Stimulated activated CD4-positive, alpha-beta T cell treated with anti-CD3 and anti-CD28 coated beads, Interleukin-12 subunit alpha, Interleukin-12 subunit beta, amount 100 ng/mL, for 48 hours (primary cell): ENCODE results near the gene HCFC1R1.

Experiments used
- DNase-seq, 3 donors: peaks; one replicate each; pipeline ENCODE4 v3.0.0-alpha.2; 2020; ENCODE audit warnings: low read depth in 2 of 3, low spot score in 1 of 3

HCFC1R1 gene

GRCh38 chr16:3035972-3036725 lies 12.4 kb upstream of the HCFC1R1 start:
- DNase-seq, result no peak

DNA sequence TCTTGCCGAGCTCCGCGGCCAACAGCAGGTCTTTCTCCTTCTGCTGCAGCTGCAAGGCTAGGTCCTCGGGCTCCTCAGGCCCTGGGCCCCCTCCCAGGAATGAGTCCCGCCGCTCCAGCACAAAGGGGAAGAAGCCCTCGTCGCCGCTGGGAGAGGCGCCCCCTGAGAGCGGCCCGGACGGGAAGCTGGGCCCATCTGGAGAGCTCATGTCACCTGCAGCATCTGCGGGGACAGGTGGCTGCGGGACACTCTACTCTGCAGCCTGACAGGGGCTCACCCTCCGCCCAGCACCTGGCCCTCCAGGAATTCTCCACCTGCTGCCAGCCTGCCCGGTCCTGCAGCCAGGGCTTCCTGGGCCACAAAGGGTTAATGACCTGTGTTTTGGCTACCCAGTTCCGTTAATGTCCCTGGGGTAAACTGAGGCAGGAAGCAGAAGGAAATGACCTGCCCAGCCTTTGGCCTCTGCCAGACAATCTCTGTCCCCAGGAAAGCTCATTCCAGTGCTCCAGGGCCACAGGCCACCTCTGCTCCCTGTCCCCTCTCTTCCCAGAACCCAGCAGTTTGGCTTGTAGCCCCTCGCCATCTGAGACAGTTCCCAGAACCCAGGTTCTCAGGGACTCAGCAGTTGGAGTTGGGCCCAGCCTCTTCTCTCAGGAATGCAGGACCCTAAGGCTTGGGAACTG lies 11.7 kb upstream of the HCFC1R1 start:
- DNase-seq, result no peak

- DNase-seq, result no peak
These were observed 8.9 kb upstream of the HCFC1R1 start for GRCh38 chr16:3032624-3033023.

DNA sequence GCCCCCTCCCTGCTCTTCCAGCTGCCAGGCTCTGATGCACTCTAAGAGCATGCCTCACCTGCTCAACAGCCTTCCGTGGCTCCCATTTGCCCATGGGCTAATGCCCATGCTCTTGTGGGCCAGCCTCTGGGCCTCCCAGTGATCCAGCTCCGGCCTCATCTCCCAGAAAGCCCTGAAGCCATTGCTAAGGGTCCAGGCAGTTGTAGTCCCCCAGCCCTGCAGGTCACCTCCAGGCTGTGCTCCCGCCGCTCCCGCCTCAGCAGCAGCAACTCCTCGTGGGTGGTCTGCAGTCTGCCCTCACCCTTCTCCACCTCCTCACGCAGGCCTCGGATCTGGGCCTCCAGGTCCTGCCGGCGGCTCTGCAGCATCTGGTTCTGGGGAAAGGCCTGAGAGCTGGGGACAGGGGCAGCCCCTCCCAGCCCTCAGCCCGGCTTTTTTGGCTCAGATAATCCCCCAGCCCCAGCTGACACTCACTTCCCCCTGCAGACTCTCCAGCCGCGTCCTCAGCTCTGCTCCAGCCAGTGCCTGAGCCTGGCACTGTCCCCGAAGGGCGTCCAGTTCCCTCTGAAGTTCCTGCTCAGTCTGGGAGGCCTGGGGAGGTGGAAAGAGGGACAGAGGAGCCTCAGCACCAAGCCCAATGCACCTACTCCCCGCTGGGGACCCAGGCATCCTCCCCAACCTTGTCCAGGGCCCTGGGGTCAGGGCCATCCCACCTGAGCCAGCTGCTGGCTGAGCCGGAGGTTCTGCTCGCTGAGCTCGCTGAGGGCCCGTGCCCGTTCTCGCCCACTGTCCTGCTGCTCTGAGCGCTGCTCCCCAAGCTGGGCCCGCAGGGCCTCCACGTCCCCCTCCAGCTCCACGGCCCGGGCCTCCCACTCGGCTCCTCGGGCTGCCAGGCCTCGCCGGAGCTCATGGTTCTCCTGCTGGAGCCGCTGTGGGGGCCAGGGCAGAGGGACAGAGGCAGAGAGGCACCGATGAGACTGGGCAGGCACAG lies 6.8 kb upstream of the HCFC1R1 start:
- DNase-seq, result no peak

DNA sequence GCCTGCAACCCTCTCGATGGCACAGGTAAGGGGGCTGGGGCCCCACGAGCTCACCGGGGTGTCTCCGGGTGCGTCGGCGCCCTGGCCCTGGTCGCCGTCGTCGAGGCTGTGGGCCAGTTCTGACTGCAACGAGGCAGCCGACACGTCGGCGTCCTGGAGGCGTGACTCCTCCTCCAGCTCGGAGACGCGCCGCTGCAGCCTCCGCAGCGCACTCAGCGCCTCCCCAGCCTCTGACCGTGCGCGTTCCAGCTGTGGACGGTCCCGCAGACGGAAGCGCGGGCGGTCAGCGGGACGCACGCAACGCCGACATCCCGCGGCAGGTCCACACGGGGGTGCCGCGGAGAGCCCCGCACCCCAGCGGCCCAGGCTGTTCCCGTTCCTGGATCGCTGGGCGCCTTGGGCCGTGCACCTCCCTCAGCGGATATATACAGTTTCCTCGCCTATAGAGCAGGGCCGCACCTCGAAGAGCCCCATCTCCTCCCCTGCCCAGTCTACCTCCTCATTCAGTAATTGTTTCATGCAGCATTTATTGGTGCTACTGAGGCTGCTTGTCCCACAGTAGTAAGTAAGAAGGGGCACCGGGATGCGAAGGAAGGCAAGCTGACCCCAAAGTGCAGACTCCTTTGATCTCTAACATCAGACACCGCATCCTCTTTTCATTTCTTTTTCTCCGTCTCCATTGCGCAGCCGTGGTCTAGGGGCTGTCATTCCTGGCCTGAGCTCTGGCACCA lies 5.9 kb upstream of the HCFC1R1 start:
- no peak for DNase-seq

GRCh38 chr16:3028716-3029319 lies 5.1 kb upstream of the HCFC1R1 start:
- DNase-seq, result no peak

GRCh38 chr16:3027983-3028715 lies 4.4 kb upstream of the HCFC1R1 start:
- DNase-seq, result peak; percentile 83 to 88 (median 85)

GRCh38 chr16:3027489-3027795 lies 3.7 kb upstream of the HCFC1R1 start:
- no peak for DNase-seq

GRCh38 chr16:3026609-3027488 lies 3.1 kb upstream of the HCFC1R1 start:
- no peak for DNase-seq

GRCh38 chr16:3026003-3026378 lies 2.2 kb upstream of the HCFC1R1 start:
- no peak for DNase-seq

- DNase-seq, result no peak
These were observed 1.6 kb upstream of the HCFC1R1 start for GRCh38 chr16:3025032-3026002.

DNA sequence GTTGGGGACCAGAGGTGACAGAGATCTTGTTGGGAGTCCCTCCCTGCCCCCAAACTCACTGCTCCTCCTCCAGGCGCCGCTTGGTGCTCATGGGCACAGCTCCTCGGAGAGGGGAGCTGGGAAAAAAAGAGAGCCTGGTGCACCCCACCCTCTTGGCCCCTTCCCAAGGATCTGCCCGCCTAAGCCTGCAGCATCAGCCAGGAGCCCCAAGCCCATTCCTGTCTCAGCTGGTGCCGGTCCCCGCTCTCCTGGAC lies 400 bp downstream of the HCFC1R1 start:
- no peak for DNase-seq

- no peak for DNase-seq
These were observed 893 bp downstream of the HCFC1R1 start for GRCh38 chr16:3022684-3023414.

- peak; percentile 84 to 88 (median 87) for DNase-seq
These were observed 1.5 kb downstream of the HCFC1R1 start for GRCh38 chr16:3022208-3022683.

DNA sequence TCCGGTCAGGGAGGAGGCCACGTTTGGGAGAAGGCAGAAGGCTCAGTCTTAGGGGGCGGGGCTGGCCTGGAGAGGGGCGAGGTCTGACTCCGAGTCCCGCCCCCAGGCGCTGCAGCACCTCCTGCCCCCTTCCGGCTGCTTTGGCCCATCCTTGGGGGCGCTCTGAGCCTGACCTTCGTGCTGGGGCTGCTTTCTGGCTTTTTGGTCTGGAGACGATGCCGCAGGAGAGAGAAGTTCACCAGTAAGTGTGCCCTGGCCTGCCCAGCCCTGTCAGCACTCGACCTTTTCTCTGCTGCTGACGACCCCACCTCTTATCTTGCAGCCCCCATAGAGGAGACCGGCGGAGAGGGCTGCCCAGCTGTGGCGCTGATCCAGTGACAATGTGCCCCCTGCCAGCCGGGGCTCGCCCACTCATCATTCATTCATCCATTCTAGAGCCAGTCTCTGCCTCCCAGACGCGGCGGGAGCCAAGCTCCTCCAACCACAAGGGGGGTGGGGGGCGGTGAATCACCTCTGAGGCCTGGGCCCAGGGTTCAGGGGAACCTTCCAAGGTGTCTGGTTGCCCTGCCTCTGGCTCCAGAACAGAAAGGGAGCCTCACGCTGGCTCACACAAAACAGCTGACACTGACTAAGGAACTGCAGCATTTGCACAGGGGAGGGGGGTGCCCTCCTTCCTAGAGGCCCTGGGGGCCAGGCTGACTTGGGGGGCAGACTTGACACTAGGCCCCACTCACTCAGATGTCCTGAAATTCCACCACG lies 2.1 kb downstream of the HCFC1R1 start:
- DNase-seq, result peak; percentile 78 to 86 (median 81)

GRCh38 chr16:3020604-3021448 lies 2.9 kb downstream of the HCFC1R1 start:
- DNase-seq, result no peak
